HG02678 (cell line): ENCODE data around the gene DNAJC16.

Source experiments
- ATAC-seq: cut with Tn5 transposase; IDR thresholded peaks from one replicate; pipeline ENCODE4 v1.9.1; 2021; ENCODE audit warnings: mild to moderate bottlenecking, moderate library complexity; ENCODE audit not compliant: unreplicated experiment

DNAJC16 gene

GRCh38 chr1:15618655-15619525 is 92.2 kb downstream of the DNAJC16 start:
- no peak for ATAC-seq

- ATAC-seq, result no peak
Measured at GRCh38 chr1:15620155-15620545, 93.5 kb downstream of the DNAJC16 start.

GRCh38 chr1:15620902-15621682 is 94.4 kb downstream of the DNAJC16 start:
- ATAC-seq, result no peak

GRCh38 chr1:15621975-15622374 is 95.3 kb downstream of the DNAJC16 start:
- ATAC-seq, result no peak

- no peak for ATAC-seq
Measured at GRCh38 chr1:15622712-15623373, 96.2 kb downstream of the DNAJC16 start.

- no peak for ATAC-seq
Measured at GRCh38 chr1:15623435-15623834, 96.8 kb downstream of the DNAJC16 start.

- ATAC-seq, result no peak
Measured at GRCh38 chr1:15624133-15624714, 97.6 kb downstream of the DNAJC16 start.

GRCh38 chr1:15625056-15625917 is 98.6 kb downstream of the DNAJC16 start:
- no peak for ATAC-seq
